NCI-H1694 treated with DMSO at 0.1 percent for 48 hours (cell line): ENCODE results near the gene F11.
"Not testable (repeated sequence)": the region's sequence is repeated elsewhere in the genome, so short reads cannot be mapped to it uniquely, and the experiment has no call there.

Experiments
- DNase-seq: peaks from one replicate; lab custom pipeline; 2025; lab: John Stamatoyannopoulos, UW

Gene F11

DNA sequence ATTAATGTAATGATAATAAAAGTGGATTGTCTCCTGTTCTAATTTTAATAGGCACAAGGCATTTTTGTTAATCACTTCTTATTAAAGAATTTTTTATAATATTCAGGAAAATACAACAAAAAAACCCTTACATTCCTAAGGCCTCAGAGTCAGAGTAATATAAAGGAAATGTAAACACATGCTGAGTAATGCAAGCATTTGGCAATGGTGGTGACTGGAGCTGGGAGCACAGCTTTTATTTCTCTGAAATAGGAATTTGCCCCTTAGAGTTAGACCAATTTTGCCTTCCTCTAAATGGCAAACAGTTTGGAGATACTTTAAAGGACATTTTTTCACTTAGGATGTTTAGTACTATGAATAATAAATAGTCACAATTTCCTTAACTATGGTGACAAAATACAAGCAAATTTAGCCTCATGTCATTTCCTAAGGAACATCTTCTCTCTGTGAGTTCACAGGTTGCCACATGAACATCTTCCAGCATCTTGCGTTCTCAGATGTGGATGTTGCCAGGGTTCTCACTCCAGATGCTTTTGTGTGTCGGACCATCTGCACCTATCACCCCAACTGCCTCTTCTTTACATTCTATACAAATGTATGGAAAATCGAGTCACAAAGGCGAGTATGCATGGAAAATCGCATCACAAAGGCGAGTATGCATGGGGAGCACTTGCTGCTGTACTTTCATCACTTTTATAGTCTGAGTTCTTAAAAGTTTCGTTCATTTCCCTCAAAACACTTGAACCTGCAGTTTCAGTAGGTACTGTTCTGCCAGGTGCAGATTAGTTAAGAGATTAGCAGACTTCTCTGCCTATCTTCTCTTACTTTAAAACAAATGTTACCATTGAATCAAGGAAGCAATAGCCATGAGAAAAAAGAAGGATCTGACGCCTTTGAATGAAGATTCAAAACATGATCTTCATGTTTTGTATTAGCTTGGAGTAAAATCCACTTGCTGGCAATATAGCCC is 15.9 kb upstream of the F11 start:
- DNase-seq, result no peak

DNA sequence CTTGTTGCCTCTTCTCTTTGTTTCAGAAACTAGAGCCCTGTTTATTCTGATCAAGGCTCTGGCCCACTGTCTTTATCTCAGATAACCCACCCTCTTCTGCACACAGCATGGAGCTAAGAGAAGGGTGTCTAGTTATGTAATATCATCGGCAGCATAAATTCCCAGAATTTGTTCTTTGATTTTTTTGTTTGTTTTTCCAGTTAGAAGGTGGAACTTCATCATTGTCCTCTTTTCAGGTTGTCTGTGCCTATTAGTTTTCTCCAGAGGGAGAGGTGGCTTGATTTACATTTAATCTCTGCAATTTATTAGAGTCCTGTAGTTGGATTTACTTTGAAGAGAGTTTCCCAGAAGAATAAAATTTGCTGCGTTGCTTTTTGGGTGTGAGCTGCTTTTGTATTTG is 15.2 kb upstream of the F11 start:
- DNase-seq, result no peak

DNA sequence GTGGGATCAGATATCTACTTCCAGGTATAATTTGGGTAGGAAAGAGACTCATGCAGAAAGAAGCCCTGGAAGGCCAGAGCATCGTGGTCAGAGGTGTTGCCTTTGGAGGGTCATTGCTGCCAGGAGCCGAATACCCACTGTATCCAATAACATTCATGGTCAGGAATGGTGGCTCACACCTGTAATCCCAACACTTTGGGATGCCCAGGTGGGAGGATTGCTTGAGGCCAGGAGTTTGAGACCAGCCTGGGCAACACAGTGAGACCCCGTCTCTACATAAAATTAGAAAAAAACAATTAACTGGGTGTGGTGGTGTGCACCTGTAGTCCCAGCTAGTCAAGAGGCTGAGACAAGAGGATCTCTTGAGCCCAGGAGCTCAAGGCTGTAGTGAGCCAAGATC is 10.9 kb upstream of the F11 start:
- no peak for DNase-seq

DNA sequence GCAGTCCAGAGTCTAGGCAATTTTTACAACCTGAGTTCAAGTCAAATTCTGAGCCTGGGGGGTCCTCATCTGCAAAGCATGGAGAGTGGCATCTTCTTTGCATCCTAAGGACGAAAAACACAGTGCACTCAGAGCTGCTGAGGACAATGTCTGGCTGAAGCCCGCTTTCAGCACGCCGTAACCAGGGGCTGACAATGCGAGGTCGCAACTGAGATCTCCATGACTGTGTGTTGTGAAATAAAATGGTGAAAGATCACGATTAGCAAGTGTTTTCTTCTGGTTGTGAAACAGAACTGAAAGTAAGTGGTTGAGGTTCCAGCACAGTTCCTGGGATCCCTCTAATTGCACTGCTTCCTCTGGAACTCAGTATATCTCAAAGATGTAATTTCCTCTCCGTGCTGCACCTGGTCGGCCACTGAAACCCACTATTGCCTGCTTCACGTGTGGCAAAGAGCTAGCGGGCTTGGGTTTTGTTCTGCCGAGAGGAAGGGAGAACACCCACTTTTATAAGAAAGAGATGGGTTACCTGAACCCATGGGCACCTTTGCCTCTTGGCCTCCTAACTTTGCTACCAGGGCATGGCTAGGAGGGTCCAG is 7.7 kb upstream of the F11 start:
- no peak for DNase-seq

DNA sequence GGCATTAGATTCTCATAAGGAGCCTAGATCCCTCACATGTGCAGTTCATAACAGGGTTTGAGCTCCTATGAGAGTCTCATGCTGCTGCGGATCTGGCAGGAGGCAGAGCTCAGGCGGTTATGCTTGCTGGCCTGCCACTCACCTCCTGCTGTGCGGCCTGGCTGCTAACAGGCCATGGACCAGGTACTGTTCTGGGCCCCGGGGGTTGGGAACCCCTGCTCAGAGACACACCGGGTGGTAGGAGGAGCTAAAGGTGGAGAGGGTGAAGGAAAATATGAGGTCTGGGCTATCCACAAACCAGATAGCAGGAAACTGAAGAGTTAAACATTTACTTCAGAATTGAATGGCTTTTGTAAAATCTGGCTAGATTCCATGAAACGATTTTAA is 5.9 kb upstream of the F11 start:
- no peak for DNase-seq

DNA sequence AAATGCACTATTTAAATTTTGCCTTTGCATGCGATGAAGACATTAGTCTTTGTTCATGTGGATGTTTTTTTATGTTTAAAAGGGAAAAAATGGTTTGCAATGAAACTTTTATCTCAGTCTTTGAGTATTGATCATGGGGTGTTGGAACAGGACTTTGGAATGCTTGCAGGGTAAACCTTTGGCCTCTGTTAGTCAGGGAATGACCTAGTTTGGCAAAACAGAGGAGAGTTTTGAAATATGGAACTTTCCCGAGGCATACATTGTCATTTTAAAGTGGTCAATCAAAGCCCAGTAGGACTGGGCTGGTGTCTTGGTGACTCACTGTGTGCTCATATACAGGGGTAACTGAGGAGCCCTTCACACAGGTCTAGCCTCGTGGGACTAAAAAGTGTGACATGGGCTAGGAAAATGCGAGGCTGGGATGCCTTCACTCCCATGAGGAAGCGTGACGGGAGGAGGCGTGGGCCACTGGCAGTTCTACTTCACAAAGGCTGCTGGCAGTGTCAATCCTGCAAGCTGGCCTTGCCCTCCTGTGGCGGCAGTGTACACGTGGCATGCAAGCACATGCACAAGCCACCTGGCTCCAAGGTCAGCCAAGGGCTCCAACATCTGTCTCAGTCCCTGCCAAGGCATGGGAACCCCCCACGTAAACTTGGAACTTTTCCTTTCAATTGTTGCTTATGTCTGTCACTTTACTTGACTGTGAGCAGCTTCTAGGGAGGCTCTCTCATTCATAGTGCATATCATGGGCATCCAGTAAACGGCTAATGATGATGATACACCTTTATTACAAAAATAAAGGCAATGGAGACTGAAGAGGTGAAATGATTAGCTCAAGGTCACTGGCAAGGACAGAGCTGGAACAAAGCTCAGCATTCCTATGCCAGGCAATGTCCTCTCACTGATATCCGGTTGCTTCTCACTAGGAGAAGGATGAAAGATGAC is 5.2 kb upstream of the F11 start:
- no peak for DNase-seq

DNA sequence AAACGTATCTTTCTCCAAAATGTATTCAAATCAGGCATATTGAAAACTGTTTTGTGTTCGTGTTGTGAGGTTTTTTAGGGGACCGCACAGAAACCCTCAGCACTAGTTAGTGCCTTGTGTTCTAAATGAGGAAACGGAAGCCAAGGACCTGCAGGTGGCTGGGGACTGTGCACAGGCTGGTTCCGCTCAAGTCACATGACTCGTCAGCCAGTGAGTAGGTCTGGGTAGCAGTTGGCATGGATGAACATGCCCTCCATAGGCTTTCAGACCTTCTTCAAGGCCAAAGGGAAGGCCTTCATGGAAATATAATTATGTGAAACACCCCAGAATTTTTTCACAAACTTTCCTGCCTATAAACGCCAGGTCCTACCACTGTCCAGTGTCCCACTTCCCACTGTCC is 1.3 kb upstream of the F11 start:
- DNase-seq, result no peak

DNA sequence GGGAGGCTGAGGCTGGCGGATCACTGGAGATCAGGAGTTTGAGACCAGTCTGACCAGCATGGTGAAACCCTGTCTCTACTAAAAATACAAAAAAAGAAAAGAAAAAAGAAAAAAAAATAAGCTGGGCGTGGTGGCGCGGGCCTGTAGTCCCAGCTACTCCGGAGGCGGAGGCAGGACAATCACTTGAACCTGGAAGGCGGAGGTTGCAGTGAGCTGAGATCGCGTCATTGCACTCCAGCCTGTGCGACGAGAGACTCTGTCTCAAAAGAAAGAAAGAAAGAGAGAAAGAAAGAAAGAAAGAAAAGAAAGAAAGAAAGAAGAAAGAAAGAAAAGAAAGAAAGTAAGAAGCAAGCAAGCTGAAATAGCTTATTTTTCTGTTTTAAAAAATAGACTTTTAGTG is 739 bp upstream of the F11 start:
- DNase-seq, result not testable (repeated sequence)

DNA sequence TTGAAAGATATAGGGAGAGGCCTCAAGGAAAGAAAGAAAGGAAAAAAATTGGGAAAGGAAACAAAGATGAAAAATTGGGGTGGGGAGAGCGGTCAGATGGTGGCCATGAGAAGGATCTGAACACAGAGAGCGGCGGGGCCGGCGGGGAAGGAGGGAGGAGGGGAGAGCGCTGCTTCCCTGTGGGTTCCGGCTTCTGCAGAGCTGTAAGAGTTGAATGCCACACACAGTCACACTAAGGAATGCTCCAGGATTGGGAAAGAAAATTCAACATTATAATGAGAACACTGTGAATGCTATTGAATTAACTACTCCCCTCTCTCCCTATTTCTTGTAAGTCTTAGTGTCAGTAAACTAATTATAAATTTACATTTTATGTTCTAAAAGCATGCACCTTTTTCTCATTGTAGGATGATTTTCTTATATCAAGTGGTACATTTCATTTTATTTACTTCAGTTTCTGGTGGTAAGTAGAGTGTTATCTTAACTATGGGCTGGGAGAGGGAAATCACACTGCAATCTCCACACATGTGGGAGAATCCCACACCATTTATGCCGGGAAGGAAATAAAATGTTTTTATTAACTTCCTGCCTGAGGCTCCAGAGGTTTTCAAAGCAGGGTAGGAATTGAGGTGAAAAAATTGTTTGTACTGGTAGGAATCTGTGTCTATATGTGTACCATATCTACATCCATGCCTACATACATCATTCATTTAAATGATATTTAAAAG is 904 bp downstream of the F11 start:
- DNase-seq, result no peak

DNA sequence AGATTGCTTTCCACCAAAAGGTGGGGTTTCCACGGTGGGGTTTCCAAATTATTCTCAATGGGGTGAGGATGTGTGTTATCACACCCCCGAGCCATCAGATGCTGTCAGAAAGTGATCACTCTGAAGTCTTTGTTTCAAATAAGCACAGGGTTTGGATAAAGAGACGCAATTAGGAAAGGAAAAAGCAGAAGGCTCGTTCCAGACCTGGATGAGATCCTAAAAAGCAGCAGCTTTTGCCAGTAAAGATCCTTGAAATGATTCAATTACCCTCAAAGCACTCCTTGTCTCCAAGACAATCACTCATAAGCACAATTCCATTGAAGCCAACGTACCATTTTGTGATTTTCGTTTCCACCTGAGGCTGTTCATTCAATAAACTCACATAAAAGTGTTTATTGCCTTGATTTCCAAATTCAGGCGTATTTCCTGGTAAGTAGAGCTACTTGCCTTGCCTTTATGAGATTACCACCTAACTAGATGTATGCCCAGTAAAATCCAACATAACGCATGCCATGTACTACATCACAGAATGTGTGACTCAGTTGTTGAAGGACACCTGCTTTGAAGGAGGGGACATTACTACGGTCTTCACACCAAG is 5.2 kb downstream of the F11 start:
- no peak for DNase-seq

DNA sequence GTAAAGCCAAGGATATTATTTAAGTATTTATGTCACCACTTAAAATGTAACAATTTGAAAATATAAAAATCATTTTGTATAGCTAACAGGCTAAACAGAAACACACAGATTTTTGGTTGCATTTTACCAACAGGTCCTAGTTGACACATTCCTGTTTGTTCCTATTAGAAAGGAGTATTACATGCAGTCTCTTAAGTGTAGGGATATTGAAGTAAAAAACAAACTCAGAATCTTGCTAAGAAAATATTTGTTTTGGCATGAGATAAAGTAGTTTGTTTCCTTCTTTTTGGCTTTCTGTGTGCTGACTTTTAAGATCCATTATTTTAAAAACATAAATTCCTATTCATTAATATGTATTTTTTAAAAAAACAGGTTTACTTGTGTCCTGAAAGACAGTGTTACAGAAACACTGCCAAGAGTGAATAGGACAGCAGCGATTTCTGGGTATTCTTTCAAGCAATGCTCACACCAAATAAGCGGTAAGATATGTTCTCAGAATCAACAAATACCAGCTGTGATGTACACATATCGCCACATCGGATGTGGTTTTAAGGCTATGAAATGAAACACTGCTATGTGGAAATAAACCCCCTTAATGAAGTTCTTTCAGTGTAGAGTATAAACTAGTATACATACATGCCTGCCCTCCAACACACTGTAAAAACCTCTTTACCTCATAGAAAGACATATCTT is 6.9 kb downstream of the F11 start:
- no peak for DNase-seq

DNA sequence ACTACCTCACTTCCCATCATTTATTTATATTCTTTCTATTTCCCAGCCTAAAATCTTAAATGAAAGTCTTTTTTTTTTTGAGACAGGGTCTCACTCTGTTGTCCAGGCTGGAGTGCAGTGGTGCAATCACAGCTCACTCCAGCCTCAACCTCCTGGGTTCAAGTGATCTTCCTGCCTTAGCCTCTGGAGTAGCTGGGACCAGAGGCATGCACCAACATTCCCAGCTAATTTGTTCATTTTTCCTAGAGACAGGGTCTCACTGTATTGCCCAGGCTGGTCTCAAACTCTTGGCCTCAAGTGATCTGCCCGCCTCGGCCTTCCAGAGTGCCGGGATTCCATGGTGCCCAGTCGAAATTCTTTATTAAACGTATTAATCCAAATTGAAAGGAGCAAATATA is 7.4 kb downstream of the F11 start:
- not testable (repeated sequence) for DNase-seq

DNA sequence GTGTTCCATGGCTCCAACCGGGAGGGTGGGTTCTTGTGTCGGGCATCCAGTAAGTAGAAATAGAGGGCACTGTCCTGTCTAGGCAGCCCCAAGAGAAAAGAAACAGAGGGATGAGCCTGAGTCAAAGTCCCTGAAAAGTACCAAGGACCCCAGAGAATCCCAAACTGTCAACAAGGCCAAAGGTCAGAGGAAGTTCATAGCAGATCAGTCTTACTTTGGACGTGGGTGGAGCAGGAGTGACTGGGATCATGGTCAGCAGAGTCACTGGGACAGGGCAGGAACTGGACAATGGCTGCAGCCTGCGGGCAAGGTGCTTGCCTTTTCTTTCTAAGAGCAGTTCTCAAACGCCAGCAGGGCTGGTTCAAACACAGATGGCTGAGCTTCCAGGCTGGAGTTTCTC is 17.3 kb downstream of the F11 start:
- no peak for DNase-seq

DNA sequence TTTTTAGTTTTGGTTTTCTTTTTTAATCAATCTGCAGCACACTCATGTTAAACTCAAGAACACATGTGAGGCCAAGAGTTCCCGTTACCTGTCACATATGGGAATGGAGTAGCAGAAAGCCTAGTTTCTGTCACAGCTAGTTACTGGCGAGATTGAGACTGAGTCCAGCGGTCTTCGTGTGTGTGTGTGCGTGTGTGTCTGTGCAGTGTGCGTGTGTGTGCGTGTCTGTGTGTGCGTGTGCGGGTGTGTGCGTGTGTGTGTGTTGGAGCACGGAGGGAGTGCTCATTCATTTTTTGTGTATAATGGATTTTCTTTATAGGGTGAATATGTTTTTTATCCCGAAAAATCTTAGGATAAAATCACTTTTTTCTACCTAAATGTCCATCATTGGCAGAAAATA is 19.2 kb downstream of the F11 start:
- DNase-seq, result no peak

DNA sequence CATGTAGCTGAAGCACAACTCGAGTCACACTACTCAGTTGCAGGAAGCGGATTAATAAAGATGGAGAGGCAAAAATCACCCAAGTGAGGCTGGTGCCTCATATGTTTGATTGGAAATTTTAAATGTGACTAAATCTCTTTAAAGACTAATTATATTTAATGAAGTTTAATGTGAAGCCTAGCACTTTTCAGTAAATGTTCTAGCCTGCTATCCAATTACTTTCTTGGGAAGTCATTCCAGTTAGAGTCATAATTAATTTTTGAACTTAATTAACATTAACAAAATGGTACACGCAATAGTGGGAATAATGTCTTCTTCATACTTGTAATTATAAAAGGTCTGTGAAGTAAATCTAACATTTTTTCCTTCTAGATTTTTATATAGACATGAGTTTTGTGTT is 20.6 kb downstream of the F11 start:
- DNase-seq, result no peak

DNA sequence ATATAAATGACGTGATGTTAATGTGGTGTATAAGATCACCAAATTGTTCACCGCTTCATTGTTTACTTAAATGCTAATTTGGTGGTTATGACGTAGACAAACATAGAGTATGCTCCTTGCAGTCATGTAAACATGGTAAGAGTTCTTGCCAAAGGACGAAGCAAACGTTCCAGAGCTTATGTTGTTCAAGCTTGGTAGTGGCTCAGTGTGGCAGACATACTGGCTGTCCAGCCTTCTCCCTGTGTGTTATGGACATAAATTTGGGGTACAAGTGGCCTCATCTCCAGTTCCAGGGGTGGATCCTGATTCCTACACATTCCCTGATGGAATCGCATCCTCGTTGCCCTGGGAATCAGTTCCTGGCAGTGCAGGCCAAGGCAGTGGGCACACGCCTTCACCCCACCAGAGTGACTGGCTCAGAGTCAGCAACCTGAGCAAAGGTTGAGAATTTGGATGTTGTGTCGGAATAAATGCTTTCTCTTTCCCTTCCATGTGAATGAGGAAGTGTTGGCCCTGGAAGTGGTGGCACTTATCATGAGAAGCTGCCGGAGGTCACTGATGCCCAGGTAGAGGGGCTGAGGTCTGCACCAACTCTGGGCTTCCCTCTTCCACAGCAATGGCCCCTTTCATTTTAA is 25.4 kb downstream of the F11 start:
- DNase-seq, result no peak

DNA sequence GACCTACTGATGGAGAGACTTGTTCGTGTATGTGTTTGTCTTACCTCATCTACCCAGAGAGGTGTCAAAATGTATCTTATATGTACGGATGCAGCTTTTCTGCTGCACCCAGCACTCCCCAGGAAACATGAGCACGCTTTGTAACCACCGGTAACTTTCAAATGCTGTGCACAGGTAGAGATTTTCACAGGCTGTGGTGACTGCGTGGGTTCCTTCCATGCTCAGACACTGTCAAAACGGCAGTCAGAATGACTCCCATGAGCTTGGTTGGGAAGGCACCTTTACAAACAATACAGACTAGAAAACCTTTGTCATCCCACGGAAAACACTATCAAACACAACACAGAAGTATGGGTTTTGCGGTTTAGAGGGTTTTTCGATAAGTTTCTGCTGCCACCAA is 28.2 kb downstream of the F11 start:
- no peak for DNase-seq

DNA sequence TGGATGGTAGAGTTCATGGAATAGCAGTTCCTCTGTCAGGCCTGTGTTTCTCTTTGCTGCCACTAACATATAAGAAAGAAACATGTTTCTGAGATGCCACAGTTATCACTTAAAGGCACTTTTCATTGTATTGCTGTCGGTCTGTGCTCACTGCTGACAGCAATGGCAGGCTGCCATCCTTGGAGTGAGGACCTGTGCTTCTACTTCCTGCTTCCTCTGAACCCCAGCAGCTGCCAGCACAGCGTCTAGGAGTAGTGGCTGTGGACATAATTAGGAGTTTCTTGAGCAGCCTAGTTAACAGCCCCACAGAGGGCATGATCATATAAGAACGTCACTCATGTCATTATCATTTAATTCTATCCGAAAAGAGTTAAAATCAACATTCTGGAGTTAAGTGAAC is 30.5 kb downstream of the F11 start:
- no peak for DNase-seq

DNA sequence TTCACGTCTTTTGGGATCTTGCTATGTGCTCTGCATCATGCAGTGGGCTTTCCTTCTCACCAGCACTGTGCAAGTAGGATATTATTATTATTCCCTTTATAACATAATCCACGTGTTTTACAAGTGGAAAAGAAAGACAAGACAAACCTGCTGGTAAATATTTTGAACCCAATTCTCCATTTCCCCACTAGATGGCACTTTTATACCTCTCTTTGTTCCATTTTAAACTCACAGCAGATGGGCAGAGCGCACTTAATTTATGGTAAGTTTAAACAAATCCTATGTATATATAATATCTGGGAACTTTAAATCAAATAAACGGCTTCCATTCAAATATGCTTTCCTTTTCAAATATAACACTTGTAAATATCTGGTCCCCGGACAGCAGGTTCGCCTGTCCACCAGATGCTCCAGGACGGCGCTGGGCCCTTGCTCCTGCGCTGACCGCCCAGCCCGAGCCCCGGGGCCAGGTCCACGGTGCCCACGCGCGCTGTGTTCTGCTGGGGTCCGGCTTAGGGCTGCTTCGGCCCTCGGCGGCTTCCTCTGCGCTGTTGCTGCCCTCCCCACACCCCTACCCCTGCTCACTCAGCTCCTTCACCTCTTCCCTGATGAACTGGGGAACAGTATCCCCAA is 31.1 kb downstream of the F11 start:
- DNase-seq, result peak; percentile 22
